ENCODE results near the gene MITD1. TPM values are rescaled to one million over a fixed set of nuclear protein-coding genes. Genes with fewer than 3 reads are reported as not detected.
"Not testable (repeated sequence)": the region's sequence is repeated elsewhere in the genome, so short reads cannot be mapped to it uniquely, and the experiment has no call there.

Gene MITD1
- total RNA-seq, 1 donor from 2014 or later, result 20.0 TPM

DNA sequence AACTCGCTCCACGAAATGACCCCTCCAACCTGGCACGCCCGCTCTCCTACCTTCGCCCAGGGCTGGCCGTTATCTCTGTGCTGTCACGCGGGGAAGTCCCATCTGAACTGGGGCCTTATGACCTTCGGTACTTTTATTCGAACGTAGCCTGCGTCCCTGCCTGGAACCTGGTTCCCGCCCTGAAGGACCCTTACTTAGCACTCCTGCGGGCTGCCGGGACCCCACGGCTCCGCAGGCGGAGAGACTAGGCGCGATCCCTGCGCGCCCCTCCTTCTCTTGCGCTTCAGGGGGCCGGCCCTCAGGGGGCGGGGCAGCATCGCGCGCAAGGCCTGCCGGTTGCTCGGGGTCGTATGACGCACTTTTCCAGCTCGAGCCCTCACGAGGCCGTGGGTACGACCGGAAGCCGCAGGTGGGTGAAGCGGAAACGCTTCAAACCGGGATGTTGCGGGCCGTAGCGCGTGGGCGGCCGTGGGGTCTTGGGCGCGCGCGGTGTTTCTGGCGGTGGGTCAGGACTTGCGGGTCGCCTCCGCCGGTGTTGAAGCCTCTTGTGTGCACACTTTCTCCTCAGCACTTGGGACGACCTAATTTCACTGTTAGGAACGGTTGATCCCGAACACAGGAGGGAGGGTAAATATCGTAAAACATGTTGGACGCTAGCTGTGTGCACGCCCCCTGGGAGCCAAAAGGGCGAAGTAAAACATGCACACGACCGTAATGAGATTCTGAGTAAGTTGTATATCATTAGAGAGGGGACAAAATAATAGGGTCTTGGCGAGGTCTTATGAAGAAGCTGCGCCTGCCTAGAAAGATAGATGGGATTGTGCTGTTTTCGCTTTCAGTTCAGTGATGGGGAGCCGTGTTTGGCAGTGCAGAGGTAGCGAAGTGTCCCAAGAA lies 26.0 kb downstream of the MITD1 start, which contains the start of the genes LIPT1 and TSGA10:
TSS of gene LIPT1 (plus strand) at position 325 of the 894 bp plus-strand sequence. CDS start 6,991 bp downstream, outside the sequence.
TSS of gene TSGA10 (minus strand) at position 300 of the 894 bp plus-strand sequence. CDS start 45,503 bp downstream, outside the sequence.
- peak; percentile 86 for DNase-seq

DNA sequence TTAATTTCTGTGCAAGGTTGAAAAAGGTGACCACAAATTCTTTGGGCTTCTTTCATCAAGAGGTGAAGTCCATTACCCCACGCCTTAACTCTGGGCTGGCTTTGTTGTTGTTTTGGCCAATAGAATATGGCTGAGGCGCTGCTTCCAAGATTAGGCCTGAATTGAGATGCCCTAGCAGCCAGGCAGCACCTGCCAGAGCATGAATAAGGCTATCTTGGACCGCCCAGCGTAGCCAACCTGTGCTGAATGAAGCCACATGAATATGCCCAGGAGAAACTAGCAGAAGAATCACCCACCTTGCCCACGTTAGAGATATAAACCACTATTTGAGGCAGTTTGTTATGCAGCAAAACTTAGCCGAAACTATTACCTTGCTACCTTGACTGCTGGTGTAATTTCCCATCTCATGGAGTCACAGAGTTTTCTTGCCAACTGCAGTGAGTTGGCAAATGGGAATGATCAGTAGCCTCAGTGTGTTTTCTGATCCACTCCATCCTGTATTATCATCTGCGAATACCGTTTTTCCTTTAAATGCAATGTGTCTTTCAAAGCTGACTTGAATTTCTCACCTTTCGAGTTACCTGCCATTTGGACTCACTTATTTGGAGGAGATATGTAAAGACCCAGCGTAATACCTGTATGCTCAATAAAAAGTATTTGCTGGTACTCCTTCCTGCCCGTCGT lies 26.8 kb downstream of the MITD1 start:
- DNase-seq, result no peak

DNA sequence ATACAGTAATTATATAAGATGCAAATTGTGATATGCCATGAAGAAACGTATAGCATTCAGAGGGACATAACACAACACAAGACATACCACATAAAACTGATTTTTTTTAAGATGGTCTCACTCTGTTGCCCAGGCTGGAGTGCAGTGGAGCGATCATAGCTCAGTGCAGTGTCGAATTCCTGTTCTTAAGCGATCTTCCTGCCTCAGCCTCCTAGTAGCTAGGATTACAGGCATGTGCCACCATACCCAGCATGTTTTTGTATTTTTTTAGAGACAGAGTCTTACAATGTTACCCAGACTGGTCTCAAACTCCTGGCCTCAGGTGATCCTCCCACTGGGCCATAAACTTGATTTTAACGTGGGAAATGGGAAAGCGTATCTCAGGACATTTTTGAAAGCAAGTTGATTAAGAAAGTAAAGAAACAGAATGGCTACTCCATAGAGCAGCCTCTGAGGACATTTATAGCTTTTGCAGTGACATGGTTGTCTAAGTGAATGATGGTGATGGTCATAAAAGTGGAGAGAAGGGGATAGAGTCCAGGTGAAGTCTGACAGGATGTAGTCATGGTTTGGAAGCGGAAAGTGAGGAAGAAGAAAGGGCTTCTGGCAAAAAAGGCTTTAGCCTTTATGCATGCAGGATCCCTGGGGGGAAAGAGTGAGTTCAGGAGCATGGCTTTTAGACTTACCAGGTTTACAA lies 28.5 kb downstream of the MITD1 start:
- no peak for DNase-seq

DNA sequence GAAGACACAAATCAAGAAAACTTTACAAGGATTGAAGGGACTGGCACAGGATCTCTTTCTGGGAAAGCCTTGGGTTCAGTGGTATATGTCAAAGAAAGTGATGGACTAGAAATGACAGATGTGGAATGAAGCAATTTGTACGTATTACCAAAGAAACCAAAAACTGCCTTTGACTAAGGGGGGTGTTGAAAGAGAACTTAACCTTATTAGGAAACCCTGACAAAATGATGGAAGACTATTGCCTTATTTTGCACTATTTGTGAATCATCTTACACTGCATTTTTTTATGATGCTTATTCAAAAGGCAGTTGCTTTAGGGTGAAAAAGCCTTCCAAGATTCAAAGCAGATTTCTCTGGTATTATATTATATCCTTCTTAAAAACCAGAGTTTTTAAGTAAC lies 30.2 kb downstream of the MITD1 start:
- no peak for DNase-seq

DNA sequence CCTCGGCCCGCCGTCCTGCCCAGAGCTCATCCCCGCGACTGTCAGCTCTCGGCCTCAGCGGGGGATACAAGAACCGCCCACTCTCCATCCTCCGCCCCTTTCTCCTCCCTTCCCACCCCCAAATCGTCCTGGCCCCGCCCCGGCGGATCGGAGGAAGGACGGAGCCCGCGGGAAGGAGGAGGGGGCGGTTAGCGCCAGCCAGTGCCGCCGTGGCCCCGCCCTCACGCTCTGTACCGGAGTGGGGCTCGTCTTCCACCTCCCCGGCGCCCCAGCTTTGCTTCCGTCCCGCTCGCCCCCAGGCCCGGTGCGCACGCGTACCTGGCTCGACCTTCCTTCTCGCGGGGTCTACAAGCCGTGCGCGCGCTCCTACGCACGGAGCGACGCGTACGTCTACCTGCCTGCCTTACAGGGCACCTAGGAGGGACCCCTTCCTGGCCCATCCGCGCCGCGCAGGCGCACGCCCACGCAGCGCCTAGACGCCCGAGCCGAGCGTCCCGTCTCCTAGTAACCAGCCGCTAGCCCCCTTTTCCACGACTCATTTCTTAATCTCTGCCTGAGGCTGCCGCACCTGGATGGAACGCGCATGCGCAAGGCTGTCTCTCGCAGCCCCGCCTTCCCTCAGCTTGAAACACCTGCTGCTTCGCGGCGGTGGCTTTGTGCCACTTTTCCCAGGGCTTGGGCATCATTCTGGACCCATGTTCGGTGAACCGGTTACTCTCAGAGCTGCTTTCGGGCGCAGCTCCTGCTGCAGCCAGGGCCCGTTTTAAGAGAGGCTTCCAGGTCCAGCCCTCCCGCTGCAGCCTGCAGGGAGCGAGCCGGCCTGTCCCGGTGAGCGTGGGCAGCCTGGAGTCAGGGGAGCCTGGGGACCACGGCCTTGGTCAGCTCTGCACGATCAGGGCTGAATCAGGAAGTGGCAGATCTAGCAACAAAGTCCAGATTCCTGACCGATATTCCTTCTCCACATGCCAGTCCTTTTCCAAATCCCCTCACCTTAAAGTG lies 39.4 kb downstream of the MITD1 start, which contains the start of gene C2orf15:
TSS of gene C2orf15 (plus strand) at position 598 of the 999 bp plus-strand sequence. CDS start 8,852 bp downstream, outside the sequence.
- peak; percentile 94 for DNase-seq

DNA sequence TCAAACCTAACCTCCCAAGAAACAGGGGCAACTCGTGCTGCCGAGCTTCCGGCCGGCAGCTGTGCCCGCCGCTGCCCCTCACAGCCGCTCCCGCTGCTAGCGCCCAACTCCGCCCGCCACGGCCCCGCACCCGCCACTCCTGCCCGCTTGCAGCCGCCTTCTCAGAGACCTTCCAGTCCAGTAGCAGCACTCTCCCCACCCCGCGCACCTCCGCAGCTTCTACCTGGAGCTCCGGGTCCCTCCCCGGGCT lies 40.1 kb downstream of the MITD1 start:
- DNase-seq, result no peak

DNA sequence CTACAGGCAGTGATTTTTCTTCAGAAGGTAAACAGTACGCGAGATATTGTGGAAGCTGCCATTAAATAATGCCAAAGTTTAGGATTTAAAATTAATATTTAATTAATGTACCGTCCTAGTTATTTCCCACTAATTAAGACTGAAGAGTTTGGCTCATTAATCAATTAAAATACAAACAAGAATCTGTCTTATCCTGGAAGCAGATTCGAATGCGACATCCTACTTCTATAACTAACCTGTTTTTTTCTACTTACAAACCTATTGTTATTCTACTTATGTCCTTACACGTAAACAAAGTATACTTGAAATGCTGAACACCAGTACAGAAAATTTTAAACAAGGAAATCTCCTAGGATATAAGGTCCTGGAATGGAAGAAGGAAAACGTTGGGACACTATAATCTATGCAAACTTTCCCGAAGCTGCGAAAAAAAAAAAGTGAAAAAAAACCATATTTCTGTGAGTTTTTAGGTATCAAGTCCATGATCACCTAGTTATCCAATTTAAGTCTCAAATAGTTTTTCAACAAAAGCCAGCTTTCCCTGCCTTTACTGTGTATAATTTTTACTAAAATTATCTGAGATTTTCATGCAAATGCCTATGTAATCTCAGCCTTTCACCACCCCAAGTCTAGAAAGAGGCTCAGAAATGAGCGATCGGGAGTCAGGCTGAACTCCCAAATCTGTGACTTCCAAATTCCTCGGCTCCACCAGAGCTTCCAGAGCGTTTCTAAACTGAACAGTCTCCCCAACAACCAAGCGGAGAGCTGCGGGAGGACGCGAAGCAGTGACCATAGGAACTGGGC lies 40.6 kb downstream of the MITD1 start:
- DNase-seq, result no peak

DNA sequence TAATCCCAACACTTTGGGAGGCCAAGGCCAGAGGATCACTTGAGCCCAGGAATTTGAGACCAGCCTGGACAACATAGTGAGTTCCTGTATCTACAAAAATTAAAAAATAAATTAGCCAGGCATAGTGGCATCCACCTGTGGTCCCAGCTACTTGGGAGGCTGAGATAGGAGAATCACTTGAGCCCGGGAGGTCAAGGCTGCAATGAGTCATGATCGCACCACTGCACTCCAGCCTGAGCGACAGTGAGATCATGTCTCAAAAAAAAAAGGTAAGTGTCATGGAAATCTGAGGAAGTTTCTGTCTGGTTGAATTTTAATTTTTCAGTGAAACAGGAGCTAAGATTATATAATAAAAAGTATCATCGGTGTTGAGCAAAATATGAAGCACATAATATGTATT lies 41.9 kb downstream of the MITD1 start:
- no peak for DNase-seq

DNA sequence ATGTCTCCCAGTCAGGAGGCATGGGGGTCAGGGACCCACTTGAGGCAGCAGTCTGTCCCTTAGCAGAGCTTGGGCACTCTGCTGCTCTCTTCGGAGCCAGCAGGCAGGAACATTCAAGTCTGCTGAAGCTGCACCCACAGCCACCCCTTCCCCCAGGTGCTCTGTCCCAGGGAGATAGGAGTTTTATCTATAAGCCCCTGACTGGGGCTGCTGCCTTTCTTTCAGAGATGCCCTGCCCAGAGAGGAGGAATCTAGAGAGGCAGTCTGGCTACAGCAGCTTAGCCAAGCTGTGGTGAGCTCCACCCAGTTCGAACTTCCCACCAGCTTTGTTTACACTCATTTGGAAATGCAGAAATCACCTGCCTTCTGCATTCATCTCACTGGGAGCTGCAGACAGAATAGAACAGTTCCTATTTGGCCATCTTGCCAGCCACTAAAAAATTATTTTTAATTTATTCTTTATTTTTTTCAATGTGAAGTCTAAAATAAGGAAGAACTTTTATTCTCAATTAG lies 45.8 kb downstream of the MITD1 start:
- DNase-seq, result not testable (repeated sequence)

DNA sequence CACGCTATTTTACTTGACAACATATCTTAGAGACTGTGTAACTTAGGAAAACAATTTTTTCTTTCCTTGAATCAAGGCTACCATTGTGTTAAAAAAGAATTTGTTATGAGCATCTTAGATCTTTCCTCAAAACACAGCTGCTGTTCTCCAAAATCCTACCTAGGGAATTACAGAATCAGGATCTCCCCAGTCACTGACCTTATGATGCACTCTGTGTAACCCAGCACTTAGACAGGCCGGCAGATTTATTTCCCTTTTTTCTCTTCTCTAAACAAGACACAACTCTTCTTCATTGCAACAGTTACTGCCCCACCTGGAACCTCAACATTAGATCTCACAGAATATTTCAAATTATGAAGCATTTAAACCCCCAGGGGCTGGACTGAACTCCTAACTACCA lies 52.9 kb downstream of the MITD1 start:
- DNase-seq, result no peak

Small RNAs within 50 kb of the gene (small RNA-seq; reads per million reads assigned to genes)
- gene AC092587.1, result not detected

Other genes starting within 250 kb of the MITD1 start
- 2.3 TPM for gene CRACDL, start 244.8 kb downstream of the MITD1 start, total RNA-seq
- gene C2orf15, start 39.4 kb downstream of the MITD1 start, total RNA-seq, result 3.7 TPM
- gene TSGA10, start 26.1 kb downstream of the MITD1 start, total RNA-seq, result 21.1 TPM
- gene LIPT1, start 26.1 kb downstream of the MITD1 start, total RNA-seq, result 11.5 TPM
- 77.8 TPM for gene MRPL30, start 126 bp upstream of the MITD1 start, total RNA-seq
- not detected for gene LYG2, start 74.6 kb upstream of the MITD1 start, total RNA-seq
- gene LYG1, start 120.1 kb upstream of the MITD1 start, total RNA-seq, result 0.47 TPM
- 55.1 TPM for gene TXNDC9, start 155.3 kb upstream of the MITD1 start, total RNA-seq
- 16.2 TPM for gene EIF5B, start 156.3 kb upstream of the MITD1 start, total RNA-seq

Data from occipital lobe (tissue), 3 donors.